ENCODE results near the gene MCM6. TPM values are rescaled to one million over a fixed set of nuclear protein-coding genes. Genes with fewer than 3 reads are reported as not detected.
A peak's percentile ranks its signal among the peaks of the same experiment; 100 is the strongest.

Gene MCM6
- total and polyA plus RNA-seq, 8 donors = 1.8 to 41.1 (median 8.5) TPM

GRCh38 chr2:135862718-135863117 is 13.5 kb downstream of the MCM6 start:
- no peak overlapping the region for H3K4me3 ChIP-seq
- TF ChIP-seq POLR2A (IDR thresholded peaks at IDR 0.05) = no peak
- no peak for DNase-seq
- no peaks in the 10 kb centered on the region for H3K4me1 ChIP-seq
- H3K27me3 ChIP-seq = no peaks in the 10 kb centered on the region
- WGBS, 5 donors = 80 to 88% (median 82%) methylated on average over 4 of the region's 4 CpGs
- H3K27ac ChIP-seq = no peak overlapping the region
- H3K9me3 ChIP-seq = no peaks in the 10 kb centered on the region
- peaks cover 17 to 97% (median 93%) of the 10 kb centered on the region in 4 donors for H3K36me3 ChIP-seq
- intact Hi-C loops (cut with DNase I; ENCODE audit: low total_unique reads) = no loop called here

- H3K36me3 ChIP-seq = peaks cover 6 to 91% (median 85%) of the 10 kb centered on the region in 4 donors
- no peak overlapping the region for H3K4me3 ChIP-seq
- no peaks in the 10 kb centered on the region for H3K9me3 ChIP-seq
- intact Hi-C loops (cut with DNase I; ENCODE audit: low total_unique reads) = no loop called here
- DNase-seq = no peak
- no peaks in the 10 kb centered on the region for H3K4me1 ChIP-seq
- no peak overlapping the region for H3K27ac ChIP-seq
- H3K27me3 ChIP-seq = no peaks in the 10 kb centered on the region
- TF ChIP-seq EP300 (IDR thresholded peaks at IDR 0.05) (no peak), POLR2AphosphoS5 (IDR thresholded peaks at IDR 0.05) (no peak), POLR2A (IDR thresholded peaks at IDR 0.05) (no peak), CTCF (IDR thresholded peaks at IDR 0.05) (no peak)
Measured at GRCh38 chr2:135853401-135853800, 22.8 kb downstream of the MCM6 start.

- Histone ChIP-seq H3K27ac (no peak overlapping the region), H3K27me3 (no peaks in the 10 kb centered on the region), H3K4me3 (no peak overlapping the region), H3K9me3 (no peaks in the 10 kb centered on the region), H3K36me3 (peaks cover 6 to 91% (median 85%) of the 10 kb centered on the region in 4 donors), H3K4me1 (no peaks in the 10 kb centered on the region)
- intact Hi-C loops (cut with DNase I; ENCODE audit: low total_unique reads) = no loop called here
- DNase-seq = no peak
- no peak for TF ChIP-seq POLR2A (IDR thresholded peaks at IDR 0.05)
- TF ChIP-seq POLR2AphosphoS5 (IDR thresholded peaks at IDR 0.05) = no peak
- no peak for TF ChIP-seq CTCF (IDR thresholded peaks at IDR 0.05)
- TF ChIP-seq EP300 (IDR thresholded peaks at IDR 0.05) = no peak
Measured at GRCh38 chr2:135851858-135852257, 24.4 kb downstream of the MCM6 start.

- TF ChIP-seq POLR2AphosphoS5 (IDR thresholded peaks at IDR 0.05) (no peak), POLR2A (IDR thresholded peaks at IDR 0.05) (no peak), EP300 (IDR thresholded peaks at IDR 0.05) (no peak), CTCF (IDR thresholded peaks at IDR 0.05) (no peak)
- H3K4me3 ChIP-seq = no peak overlapping the region
- no peaks in the 10 kb centered on the region for H3K9me3 ChIP-seq
- no peaks in the 10 kb centered on the region for H3K27me3 ChIP-seq
- WGBS, 5 donors = 73 to 86% (median 81%) methylated on average over 17 of the region's 17 CpGs
- peaks cover under 1 to 91% (median 85%) of the 10 kb centered on the region in 4 donors for H3K36me3 ChIP-seq
- intact Hi-C loops (cut with DNase I; ENCODE audit: low total_unique reads) = no loop called here
- peak in 1 of 2 donors; percentile 42 for DNase-seq
- no peaks in the 10 kb centered on the region for H3K4me1 ChIP-seq
- no peak overlapping the region for H3K27ac ChIP-seq
Measured at GRCh38 chr2:135850892-135851668, 25.2 kb downstream of the MCM6 start.

- Histone ChIP-seq H3K36me3 (peaks cover 3 to 93% (median 89%) of the 10 kb centered on the region in 4 donors), H3K9me3 (no peaks in the 10 kb centered on the region), H3K4me3 (no peak overlapping the region), H3K27ac (no peak overlapping the region), H3K27me3 (no peaks in the 10 kb centered on the region), H3K4me1 (no peaks in the 10 kb centered on the region)
- no peak for DNase-seq
- 81 to 95% (median 87%) methylated on average over 3 of the region's 3 CpGs for WGBS, 5 donors
- TF ChIP-seq POLR2A (IDR thresholded peaks at IDR 0.05) = no peak
- no peak for TF ChIP-seq POLR2AphosphoS5 (IDR thresholded peaks at IDR 0.05)
- TF ChIP-seq CTCF (IDR thresholded peaks at IDR 0.05) = no peak
- TF ChIP-seq EP300 (IDR thresholded peaks at IDR 0.05) = no peak
- intact Hi-C loops (cut with DNase I; ENCODE audit: low total_unique reads) = no loop called here
Measured at GRCh38 chr2:135849087-135849486, 27.2 kb downstream of the MCM6 start.
